Nephron progenitor cell (in vitro differentiated cells): ENCODE data around the gene BLOC1S4.

ENCODE experiments used
- DNase-seq: peaks from one replicate; pipeline ENCODE4 v3.0.0; 2021
- H3K27ac Mint-ChIP-seq: 2 replicates; pipeline ENCODE4 v1.8.0; 2021; ENCODE audit warnings: mild to moderate bottlenecking, moderate library complexity, mixed read lengths
- H3K27me3 Mint-ChIP-seq: 2 replicates; pipeline ENCODE4 v1.8.0; 2021; ENCODE audit warnings: mild to moderate bottlenecking, low read depth, mixed read lengths; ENCODE audit not compliant: poor library complexity
- H3K36me3 Mint-ChIP-seq: 2 replicates; pipeline ENCODE4 v1.8.0; 2021; ENCODE audit warnings: low read depth, mixed read lengths
- H3K4me1 Mint-ChIP-seq: 2 replicates; pipeline ENCODE4 v1.8.0; 2021; ENCODE audit warnings: mixed read lengths
- H3K4me3 Mint-ChIP-seq: 2 replicates; pipeline ENCODE4 v1.8.0; 2021; ENCODE audit warnings: mild to moderate bottlenecking, moderate library complexity, mixed read lengths
- H3K9me3 Mint-ChIP-seq: 2 replicates; pipeline ENCODE4 v1.8.0; 2021; ENCODE audit warnings: mild to moderate bottlenecking, moderate library complexity, mixed read lengths
- CTCF ChIP-seq: fragments of 200-600 bp; sonication (generic); IDR thresholded peaks from 2 replicates; pipeline ENCODE4 v1.5.0; 2021; ENCODE audit warnings: antibody characterized with exemption

Gene BLOC1S4

DNA sequence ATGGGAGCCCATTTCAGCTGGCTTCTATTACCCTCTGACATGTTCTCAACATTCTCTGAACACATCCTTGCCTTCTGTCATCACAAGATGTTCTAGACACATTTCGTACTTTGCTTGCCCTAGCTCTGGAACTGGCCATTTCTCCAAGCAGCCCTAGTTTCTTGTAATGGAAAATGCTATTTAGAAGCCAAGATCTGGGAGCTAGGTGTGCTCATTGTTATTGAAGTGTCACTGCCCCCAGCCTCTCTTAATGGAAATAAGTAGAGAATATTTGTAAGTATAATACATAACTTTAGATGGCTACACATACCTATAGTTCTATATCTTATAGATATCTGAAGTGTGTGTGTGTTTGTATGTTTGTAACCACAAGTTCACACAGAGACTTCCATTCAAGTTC lies 13.2 kb upstream of the BLOC1S4 start:
- H3K4me1 Mint-ChIP-seq: peaks cover 7% of the 10 kb centered on the region
- peaks cover 65% of the 10 kb centered on the region for H3K9me3 Mint-ChIP-seq
- no peak overlapping the region for H3K27ac Mint-ChIP-seq
- no peak overlapping the region for H3K4me3 Mint-ChIP-seq
- H3K36me3 Mint-ChIP-seq: peaks cover 90% of the 10 kb centered on the region
- peaks cover 8% of the 10 kb centered on the region for H3K27me3 Mint-ChIP-seq
- DNase-seq: no peak
- no peak for TF ChIP-seq CTCF

DNA sequence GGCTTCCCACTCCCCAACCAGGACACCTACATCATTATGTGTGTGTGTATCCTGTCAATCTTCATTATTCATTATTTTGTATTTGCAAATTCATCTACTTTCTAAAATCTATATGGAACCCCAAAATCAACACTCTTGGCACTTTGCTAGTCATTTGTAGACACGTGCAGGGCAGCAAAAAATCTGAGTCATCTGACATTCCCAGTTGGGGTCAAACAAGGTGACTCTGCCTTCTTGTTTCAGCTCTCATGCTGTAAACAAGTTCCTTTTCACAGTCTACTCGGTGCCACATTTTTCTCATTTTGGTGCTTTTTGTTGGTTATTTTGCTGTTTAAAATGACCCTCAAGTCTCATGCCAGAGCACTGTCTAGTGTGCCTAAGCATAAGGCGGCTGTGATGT lies 12.2 kb upstream of the BLOC1S4 start:
- Mint-ChIP-seq H3K4me3 (no peak overlapping the region), H3K4me1 (peaks cover 17% of the 10 kb centered on the region), H3K36me3 (peaks cover 95% of the 10 kb centered on the region), H3K27ac (no peak overlapping the region), H3K27me3 (peaks cover 8% of the 10 kb centered on the region), H3K9me3 (peaks cover 75% of the 10 kb centered on the region)
- no peak for TF ChIP-seq CTCF
- no peak for DNase-seq

DNA sequence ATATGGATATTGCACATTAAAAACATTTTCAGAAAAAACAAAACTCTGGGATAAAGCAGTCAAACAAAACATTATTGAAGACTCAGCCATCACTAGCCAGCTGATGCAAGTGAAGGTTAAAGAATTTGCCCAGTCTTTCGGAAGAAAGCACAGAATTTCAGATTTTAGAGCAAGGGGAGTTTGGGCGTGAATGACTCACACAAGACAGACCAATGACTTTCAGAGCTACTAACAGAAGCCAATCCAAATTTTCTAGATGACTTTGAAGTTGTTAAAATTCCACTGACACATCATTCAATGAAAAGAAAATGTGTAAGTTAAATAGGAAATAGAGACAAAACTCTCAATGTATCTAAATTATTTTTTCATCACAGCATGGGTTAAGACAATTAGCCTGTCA lies 10.3 kb upstream of the BLOC1S4 start:
- H3K27me3 Mint-ChIP-seq: peaks cover 9% of the 10 kb centered on the region
- peaks cover 91% of the 10 kb centered on the region for H3K36me3 Mint-ChIP-seq
- H3K9me3 Mint-ChIP-seq: peaks cover 91% of the 10 kb centered on the region
- H3K4me1 Mint-ChIP-seq: peaks cover 32% of the 10 kb centered on the region
- no peak overlapping the region for H3K27ac Mint-ChIP-seq
- no peak for DNase-seq
- TF ChIP-seq CTCF: no peak
- H3K4me3 Mint-ChIP-seq: no peak overlapping the region

DNA sequence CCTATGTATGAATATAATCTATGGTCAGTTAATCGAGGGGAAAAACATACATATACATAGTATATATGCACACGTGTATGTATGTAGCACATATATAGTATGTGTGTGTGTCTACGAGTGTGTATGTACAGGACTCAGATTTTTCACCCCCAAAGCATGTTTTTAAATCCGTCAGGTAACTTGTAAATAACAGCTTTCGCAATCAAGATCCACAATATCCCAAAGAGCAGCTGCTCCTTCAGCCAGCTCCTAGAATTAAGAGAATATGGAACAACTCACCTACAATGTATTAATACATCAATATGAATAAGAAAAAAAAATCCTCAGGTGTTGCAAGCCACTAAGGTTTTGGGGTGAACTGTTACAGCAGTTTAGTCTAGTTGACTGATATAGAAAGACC lies 9.8 kb upstream of the BLOC1S4 start:
- peaks cover 32% of the 10 kb centered on the region for H3K4me1 Mint-ChIP-seq
- no peak overlapping the region for H3K27ac Mint-ChIP-seq
- TF ChIP-seq CTCF: no peak
- no peak for DNase-seq
- H3K9me3 Mint-ChIP-seq: peaks cover 96% of the 10 kb centered on the region
- H3K4me3 Mint-ChIP-seq: no peak overlapping the region
- H3K27me3 Mint-ChIP-seq: peaks cover 14% of the 10 kb centered on the region
- peaks cover 93% of the 10 kb centered on the region for H3K36me3 Mint-ChIP-seq

DNA sequence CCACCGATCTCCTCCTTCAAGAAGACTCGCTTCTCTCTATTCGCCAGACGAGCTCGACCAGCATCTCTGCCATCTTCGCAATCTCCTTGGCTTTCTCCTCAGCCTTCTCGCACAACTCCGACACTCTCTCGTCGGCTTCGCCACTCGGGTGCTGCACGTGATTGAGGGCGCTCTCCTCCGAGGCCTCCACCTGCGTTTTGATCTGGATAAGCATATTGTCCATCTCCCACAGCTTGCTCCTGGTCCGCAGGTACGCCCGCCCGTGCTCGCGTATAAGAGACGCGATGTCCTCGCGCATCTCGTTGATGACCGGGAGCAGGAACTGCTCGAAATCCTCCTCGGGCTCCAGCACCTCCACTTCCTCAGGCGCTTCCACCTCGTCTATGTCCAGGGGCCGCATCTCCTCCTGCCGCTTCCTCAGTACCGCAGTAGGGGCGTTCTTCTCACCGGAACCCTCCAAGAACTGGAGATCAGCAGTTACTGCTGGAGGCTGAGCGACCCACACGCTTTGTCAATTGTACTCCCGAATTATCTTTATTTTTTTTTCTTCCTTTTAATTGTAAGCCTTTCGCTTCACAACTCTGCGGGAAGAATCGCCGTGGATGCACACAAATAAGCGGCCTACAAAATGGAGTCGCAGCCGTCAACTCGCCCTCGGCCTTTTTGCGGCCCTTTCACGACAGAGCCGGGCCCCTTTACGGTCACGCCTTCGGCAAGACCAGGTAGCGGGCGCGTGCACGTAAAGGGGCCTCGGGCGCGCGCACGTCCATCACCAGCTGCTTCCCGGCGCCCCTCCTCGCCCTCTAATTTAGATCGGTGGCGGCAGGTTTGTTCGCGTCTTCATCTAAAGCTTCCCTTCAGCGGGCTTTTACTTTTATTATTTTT lies 6.5 kb upstream of the BLOC1S4 start, which contains the start of gene MRFAP1L1:
MRFAP1L1 (minus strand) TSS at position 636 of the 885 bp plus-strand sequence; CDS start at position 400, 236 bp downstream.
- DNase-seq: peak; percentile 97
- no peak for TF ChIP-seq CTCF
- Mint-ChIP-seq H3K4me3 (peak within 1 kb of the TSS; percentile 98), H3K9me3 (peaks cover 88% of the 10 kb centered on the region), H3K4me1 (peaks cover 32% of the 10 kb centered on the region), H3K27ac (peak within 1 kb of the TSS; percentile 99), H3K36me3 (peaks cover 62% of the 10 kb centered on the region), H3K27me3 (peaks cover 33% of the 10 kb centered on the region)

- Mint-ChIP-seq H3K4me3 (peak overlapping the region; percentile 98), H3K36me3 (peaks cover 54% of the 10 kb centered on the region), H3K9me3 (peaks cover 83% of the 10 kb centered on the region), H3K27ac (no peak overlapping the region), H3K4me1 (peaks cover 32% of the 10 kb centered on the region), H3K27me3 (peaks cover 40% of the 10 kb centered on the region)
- no peak for DNase-seq
- TF ChIP-seq CTCF: no peak
Measured at GRCh38 chr4:6710282-6710681, 5.7 kb upstream of the BLOC1S4 start.
